Gastroesophageal sphincter (tissue), 3 donors: ENCODE results near the gene ORM2.

Experiments
- CTCF ChIP-seq, 4 experiments: fragments of 200-600 bp in 2 of 4; fragments of 450-650 bp in 2 of 4; sonication (generic) in 1 of 4; IDR thresholded peaks; one replicate each; pipeline ENCODE4 v1.5.1; 2017 to 2019; ENCODE audit warnings: antibody characterized with exemption in 4 of 4, mild to moderate bottlenecking in 2 of 4, moderate library complexity in 2 of 4
- POLR2A ChIP-seq, 2 donors: fragments of 450-650 bp; IDR thresholded peaks; one replicate each; pipeline ENCODE4 v1.6.1; 2017; ENCODE audit warnings: antibody characterized with exemption in 2 of 2, mild to moderate bottlenecking in 2 of 2, moderate library complexity in 1 of 2

GRCh38 chr9:114289106-114289505 is 40.6 kb upstream of the ORM2 start:
- TF ChIP-seq POLR2A (IDR thresholded peaks at IDR 0.05) (no peak), CTCF (IDR thresholded peaks at IDR 0.05) (no peak)
